Measurements from ENCODE around the gene FNIP1.

Gene FNIP1

GRCh38 chr5:131659841-131660240 lies 137.0 kb downstream of the FNIP1 start:
- no peak for ATAC-seq
- Mint-ChIP-seq H3K27ac (no peak overlapping the region), H3K9me3 (peaks cover 11% of the 10 kb centered on the region), H3K27me3 (no peaks in the 10 kb centered on the region), H3K4me3 (no peak overlapping the region), H3K4me1 (no peaks in the 10 kb centered on the region), H3K36me3 (peaks cover 68% of the 10 kb centered on the region)

DNA sequence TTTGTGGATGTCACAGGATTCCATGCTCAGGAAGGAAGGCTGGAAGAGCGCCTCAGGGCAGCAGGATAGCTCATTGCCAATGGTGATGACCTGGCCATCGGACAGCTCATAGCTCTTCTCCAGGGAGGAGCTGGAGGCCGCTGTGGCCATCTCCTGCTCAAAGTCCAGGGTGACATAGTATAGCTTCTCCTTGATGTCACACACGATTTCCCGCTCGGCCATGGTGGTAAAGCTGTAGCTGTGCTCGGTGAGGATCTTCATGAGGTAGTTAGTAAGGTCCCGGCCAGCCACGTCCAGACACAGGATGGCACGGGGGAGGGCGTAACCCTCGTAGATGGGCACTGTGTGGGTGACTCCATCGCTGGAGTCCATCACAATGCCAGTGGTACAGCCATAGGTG lies 137.5 kb downstream of the FNIP1 start:
- Mint-ChIP-seq H3K4me3 (no peak overlapping the region), H3K36me3 (peaks cover 74% of the 10 kb centered on the region), H3K27me3 (no peaks in the 10 kb centered on the region), H3K27ac (no peak overlapping the region), H3K9me3 (peaks cover 11% of the 10 kb centered on the region), H3K4me1 (no peaks in the 10 kb centered on the region)
- ATAC-seq = no peak

DNA sequence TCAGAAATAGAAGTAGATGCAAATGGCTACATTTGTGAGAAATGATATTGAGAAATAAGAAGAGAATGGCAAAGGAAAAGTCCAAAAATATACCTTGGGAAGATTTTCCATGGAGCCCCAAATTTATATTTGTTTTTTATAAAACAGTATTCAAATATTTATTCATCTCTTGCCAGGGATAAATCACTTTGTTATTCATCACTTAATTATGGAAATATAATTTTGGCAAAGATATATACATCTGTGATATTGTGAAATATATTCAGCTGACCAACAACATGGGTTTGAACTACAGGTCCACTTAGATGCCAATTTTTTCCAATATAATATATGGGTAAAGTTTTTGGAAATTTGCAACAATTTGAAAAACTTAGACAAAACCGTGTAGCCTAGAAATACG lies 142.0 kb downstream of the FNIP1 start:
- Mint-ChIP-seq H3K36me3 (peaks cover 65% of the 10 kb centered on the region), H3K4me3 (no peak overlapping the region), H3K27me3 (no peaks in the 10 kb centered on the region), H3K27ac (no peak overlapping the region), H3K4me1 (no peaks in the 10 kb centered on the region), H3K9me3 (peaks cover 8% of the 10 kb centered on the region)
- ATAC-seq = no peak

DNA sequence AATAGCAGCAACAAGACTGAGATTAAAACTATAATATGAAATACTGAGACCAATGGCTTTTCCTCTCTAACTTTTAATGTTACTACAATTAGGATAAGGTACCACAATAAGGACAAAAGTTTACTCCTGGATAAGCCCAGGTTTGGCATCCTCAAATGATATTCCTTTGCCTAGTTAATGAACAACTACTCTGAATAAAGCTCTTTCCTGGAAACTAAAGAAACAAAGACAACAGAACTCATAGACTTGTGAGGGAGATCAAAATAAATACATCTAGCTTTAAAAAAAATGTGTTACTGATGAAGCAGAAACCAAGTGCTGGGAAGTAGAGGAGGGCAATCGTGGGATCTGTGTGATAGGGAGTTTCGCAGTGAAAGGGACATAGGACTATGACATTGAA lies 142.5 kb downstream of the FNIP1 start:
- Mint-ChIP-seq H3K36me3 (peaks cover 65% of the 10 kb centered on the region), H3K27me3 (no peaks in the 10 kb centered on the region), H3K9me3 (peaks cover 7% of the 10 kb centered on the region), H3K4me3 (no peak overlapping the region), H3K27ac (no peak overlapping the region), H3K4me1 (no peaks in the 10 kb centered on the region)
- no peak for ATAC-seq

DNA sequence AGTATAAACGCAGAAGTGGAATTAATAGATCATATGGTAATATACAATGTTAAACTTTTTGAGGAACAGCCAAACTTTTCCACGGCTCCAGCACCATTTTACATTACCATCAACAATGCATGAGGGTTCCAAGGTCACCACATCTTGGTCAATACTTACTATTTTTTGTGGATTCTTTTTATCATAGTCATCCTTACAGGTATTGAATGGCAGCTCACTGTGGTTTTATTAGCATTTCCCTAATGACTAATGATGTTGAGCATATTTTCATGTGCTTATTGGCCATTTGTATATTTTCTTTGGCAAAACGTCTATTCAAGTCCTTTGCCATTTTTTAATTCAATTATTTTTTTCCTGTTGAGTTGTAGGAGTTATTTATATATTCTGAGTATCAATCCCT lies 147.7 kb downstream of the FNIP1 start:
- no peak for ATAC-seq
- peak overlapping the region; percentile 35 for H3K27ac Mint-ChIP-seq
- peaks cover 7% of the 10 kb centered on the region for H3K9me3 Mint-ChIP-seq
- no peaks in the 10 kb centered on the region for H3K27me3 Mint-ChIP-seq
- H3K4me3 Mint-ChIP-seq = no peak overlapping the region
- peaks cover 19% of the 10 kb centered on the region for H3K4me1 Mint-ChIP-seq
- H3K36me3 Mint-ChIP-seq = peaks cover 49% of the 10 kb centered on the region

DNA sequence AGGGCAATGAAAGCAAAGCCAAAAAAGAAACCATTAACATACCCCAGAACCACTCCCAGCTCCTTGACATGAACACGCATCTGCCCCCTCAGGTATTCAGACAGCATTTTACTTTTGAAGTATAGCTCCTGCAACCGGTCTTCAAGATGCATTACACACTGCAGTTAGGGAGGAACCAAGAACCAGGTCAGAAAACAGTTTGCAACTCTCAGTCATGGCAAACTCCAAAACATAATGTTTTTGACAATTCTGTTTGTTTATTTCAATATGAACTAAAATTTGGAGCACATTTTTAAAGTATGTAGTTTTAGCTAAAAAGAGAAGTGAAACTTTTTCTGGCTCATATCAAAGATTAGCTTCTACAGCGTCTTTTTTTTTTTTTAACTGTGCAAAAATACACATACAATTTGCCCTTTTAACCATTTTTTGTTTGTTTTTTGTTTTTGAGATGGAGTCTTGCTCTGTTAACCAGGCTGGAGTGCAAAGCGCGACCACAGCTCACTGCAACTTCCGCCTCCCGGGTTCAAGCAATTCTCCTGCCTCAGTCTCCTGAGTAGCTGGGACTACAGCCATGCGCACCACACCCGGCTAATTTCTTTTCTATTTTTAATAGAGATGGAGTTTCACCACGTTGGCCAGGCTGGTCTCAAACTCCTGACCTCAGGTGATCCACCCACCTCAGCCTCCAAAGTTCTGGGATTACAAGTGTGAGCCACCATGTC lies 149.6 kb downstream of the FNIP1 start:
- H3K4me3 Mint-ChIP-seq = peak overlapping the region; percentile 78
- peaks cover 39% of the 10 kb centered on the region for H3K36me3 Mint-ChIP-seq
- peaks cover 7% of the 10 kb centered on the region for H3K9me3 Mint-ChIP-seq
- no peaks in the 10 kb centered on the region for H3K27me3 Mint-ChIP-seq
- ATAC-seq = peak; percentile 93
- peaks cover 19% of the 10 kb centered on the region for H3K4me1 Mint-ChIP-seq
- H3K27ac Mint-ChIP-seq = peak overlapping the region; percentile 79

- Mint-ChIP-seq H3K36me3 (peaks cover 17% of the 10 kb centered on the region), H3K4me3 (no peak overlapping the region), H3K9me3 (no peaks in the 10 kb centered on the region), H3K27ac (no peak overlapping the region), H3K4me1 (peaks cover 27% of the 10 kb centered on the region), H3K27me3 (no peaks in the 10 kb centered on the region)
- no peak for ATAC-seq
Measured at GRCh38 chr5:131644822-131645221, 152.0 kb downstream of the FNIP1 start.

DNA sequence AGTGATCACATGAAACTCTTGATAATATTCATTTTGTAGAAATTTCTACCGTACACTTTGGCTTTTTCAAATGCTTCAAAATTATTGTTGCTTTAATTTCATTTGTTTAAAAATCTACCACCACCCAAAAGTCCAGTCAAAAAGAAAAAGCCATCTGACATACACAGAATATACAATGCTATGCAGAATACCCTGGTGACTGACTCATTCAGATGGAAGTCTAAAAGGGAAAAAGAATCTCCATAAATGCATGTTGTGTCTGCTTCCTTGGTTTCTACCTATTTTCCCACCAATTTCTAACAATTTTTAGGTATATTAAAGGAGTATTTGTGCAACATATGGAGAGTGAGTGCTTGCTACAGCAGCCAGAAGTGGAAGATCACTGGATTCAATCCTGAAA lies 152.4 kb downstream of the FNIP1 start:
- Mint-ChIP-seq H3K4me3 (no peak overlapping the region), H3K36me3 (peaks cover 13% of the 10 kb centered on the region), H3K9me3 (no peaks in the 10 kb centered on the region), H3K27me3 (no peaks in the 10 kb centered on the region), H3K27ac (no peak overlapping the region), H3K4me1 (peaks cover 32% of the 10 kb centered on the region)
- ATAC-seq = no peak

GRCh38 chr5:131641494-131641893 lies 155.3 kb downstream of the FNIP1 start:
- Mint-ChIP-seq H3K27me3 (no peaks in the 10 kb centered on the region), H3K9me3 (no peaks in the 10 kb centered on the region), H3K36me3 (peaks cover 7% of the 10 kb centered on the region), H3K4me3 (no peak overlapping the region), H3K4me1 (peaks cover 17% of the 10 kb centered on the region), H3K27ac (no peak overlapping the region)
- ATAC-seq = no peak

GRCh38 chr5:131640043-131640856 lies 156.6 kb downstream of the FNIP1 start:
- H3K27me3 Mint-ChIP-seq = no peaks in the 10 kb centered on the region
- ATAC-seq = peak; percentile 64
- H3K9me3 Mint-ChIP-seq = no peaks in the 10 kb centered on the region
- peaks cover 7% of the 10 kb centered on the region for H3K36me3 Mint-ChIP-seq
- peak overlapping the region; percentile 62 for H3K27ac Mint-ChIP-seq
- H3K4me1 Mint-ChIP-seq = peaks cover 22% of the 10 kb centered on the region
- no peak overlapping the region for H3K4me3 Mint-ChIP-seq

DNA sequence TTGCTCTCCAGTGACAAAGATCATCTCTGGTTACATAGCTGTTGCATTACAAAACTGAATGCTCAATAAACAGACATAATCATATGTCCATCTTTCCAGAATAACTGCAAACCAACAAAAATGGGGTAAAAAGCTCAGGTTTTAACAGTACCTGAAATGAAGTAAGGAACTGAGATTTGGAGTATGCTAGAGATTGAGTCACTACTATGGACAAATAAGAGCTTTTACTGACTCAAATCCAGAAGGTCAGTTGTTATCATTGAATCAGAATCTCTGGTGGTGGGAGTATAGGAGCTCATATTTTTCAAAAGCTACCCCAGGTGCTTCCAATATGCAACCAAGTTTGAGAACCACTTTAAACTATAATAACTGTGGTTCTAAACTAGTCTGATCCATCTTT lies 157.7 kb downstream of the FNIP1 start:
- Mint-ChIP-seq H3K27me3 (no peaks in the 10 kb centered on the region), H3K4me1 (peaks cover 26% of the 10 kb centered on the region), H3K9me3 (no peaks in the 10 kb centered on the region), H3K36me3 (no peaks in the 10 kb centered on the region), H3K4me3 (no peak overlapping the region), H3K27ac (peak overlapping the region; percentile 62)
- ATAC-seq = no peak

DNA sequence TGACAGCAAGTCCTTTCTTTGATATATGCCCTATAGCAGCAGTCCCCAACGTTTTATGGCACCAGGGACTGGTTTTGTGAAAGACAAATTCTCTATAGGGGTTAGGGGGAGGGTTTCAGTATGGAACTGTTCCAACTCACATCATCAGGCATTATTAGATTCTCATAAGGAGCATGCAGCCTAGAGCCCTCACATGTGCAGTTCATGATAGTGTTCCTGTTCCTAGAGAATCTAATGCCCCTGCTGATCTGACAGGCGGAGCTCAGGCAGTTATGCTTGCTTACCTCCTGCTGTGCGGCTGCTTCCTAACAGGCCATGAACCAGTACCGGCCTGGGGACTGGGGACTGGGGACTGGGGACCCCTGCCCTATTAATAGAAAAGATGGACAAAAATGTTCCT lies 159.1 kb downstream of the FNIP1 start:
- Mint-ChIP-seq H3K4me3 (no peak overlapping the region), H3K36me3 (no peaks in the 10 kb centered on the region), H3K4me1 (peaks cover 29% of the 10 kb centered on the region), H3K27ac (no peak overlapping the region), H3K27me3 (no peaks in the 10 kb centered on the region), H3K9me3 (no peaks in the 10 kb centered on the region)
- ATAC-seq = no peak

DNA sequence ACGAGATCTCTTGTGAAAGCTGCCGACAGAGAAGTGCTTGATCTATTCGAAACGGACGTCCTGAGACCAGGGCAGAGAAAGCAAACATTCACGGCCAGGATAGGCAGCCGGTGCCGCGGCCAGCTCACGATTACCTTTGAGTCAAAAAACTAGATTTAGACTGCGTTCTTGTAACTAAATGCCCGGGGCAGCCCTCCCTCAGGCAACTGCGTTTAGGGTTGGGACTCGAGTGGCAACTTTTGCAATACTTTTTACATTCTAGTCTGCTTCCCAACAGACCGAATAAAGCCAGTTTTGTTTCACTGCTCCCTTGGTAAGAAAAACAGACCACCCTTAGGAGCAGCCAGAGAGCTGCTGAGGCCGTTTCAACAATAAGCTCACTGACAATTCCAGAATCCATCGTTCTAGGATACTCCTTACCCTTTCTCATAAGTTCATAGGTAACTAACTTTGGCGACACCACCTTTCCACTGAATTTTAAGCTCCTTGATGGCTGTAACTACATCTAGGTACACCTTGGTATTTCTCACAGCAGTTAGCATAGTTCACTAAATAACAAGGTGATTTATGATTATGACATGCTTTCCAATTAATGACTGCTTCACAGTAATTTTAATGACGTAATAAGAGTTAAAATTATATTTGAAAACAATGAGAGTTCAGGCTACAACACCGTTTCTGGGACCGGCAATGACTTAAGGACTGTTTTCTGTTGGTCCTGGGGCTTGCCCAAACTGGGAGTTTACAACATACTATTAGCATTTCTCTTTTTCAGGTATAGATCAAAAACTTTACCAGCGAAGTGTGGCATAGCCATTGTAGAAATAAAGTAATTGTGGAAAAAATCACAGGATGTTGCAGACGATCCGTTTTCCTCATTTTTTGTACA lies 160.9 kb downstream of the FNIP1 start:
- Mint-ChIP-seq H3K4me1 (peaks cover 29% of the 10 kb centered on the region), H3K27me3 (no peaks in the 10 kb centered on the region), H3K27ac (peak overlapping the region; percentile 97), H3K36me3 (no peaks in the 10 kb centered on the region), H3K4me3 (peak overlapping the region; percentile 97), H3K9me3 (no peaks in the 10 kb centered on the region)
- ATAC-seq = no peak

DNA sequence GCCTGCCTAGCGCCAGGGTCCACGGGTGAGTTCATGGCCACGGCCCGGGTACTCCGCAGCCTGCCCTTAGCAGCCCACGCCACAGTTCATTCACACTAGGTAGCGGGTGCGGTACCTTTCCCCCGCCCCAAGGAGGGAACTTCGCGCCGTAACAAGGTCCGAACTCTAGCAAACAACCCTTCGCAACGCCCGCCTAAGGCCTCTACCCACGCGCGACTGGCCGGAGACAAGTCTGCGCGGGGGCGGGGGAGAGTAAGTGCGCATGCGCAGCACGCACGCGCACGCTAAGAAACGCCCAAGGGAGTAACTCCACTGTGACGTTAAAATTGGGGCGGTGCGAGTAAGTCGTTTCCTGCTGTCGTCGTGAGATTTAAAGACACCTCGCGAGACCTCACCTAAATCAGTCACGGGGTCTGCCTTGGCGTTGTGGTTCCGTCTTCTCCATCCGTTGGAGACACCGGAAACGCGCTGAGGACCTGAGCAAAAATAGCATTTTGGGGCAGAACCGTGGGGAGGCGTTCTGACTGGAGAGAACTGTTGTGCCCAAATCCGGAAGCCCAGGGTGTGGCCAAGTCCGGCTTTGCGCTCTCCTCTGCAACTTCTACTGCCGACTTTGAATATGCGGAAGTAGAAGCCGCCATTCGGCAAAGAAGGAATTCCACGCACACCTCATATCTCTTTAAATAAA lies 161.7 kb downstream of the FNIP1 start, which contains the start of gene RAPGEF6:
Gene RAPGEF6 (minus strand): TSS at position 234 of the 688 bp plus-strand sequence. CDS start 199 bp downstream, at position 35.
- Mint-ChIP-seq H3K27me3 (no peaks in the 10 kb centered on the region), H3K4me3 (peak within 1 kb of the TSS; percentile 97), H3K9me3 (no peaks in the 10 kb centered on the region), H3K36me3 (no peaks in the 10 kb centered on the region), H3K4me1 (peaks cover 24% of the 10 kb centered on the region), H3K27ac (peak within 1 kb of the TSS; percentile 97)
- ATAC-seq = peak; percentile 97

DNA sequence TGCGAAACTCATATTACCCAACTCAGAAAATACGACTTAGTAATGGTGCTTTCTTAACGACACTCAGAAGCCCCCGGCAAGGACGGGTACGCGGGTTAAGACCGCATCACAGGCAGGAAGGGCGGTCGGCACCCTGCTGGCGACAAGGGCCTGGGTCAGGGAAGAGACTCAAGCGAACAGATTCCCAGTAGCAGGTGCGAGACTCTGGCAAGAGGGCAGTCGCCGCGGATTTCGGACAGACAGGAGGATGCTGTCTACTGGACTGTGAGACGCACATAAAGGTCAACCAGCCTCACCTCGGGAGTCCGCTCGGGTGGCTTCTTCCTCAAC lies 162.2 kb downstream of the FNIP1 start:
- no peaks in the 10 kb centered on the region for H3K9me3 Mint-ChIP-seq
- ATAC-seq = peak; percentile 60
- no peaks in the 10 kb centered on the region for H3K27me3 Mint-ChIP-seq

More for the DNA sequence above, 162.2 kb downstream of the FNIP1 start:
- no peaks in the 10 kb centered on the region for H3K36me3 Mint-ChIP-seq
- H3K27ac Mint-ChIP-seq = peak overlapping the region; percentile 97
- peak overlapping the region; percentile 97 for H3K4me3 Mint-ChIP-seq
- H3K4me1 Mint-ChIP-seq = peaks cover 22% of the 10 kb centered on the region

All from stimulated activated memory B cell treated with anti-CD40 and anti-IgM and Interleukin-4, amounts not matched to agents 10 μg/mL and 1 μg/mL and 100 μg/mL, for 72 hours (primary cell).